ENCODE data around the gene ADNP. TPM values are rescaled to one million over a fixed set of nuclear protein-coding genes. Genes with fewer than 3 reads are reported as not detected.

ADNP gene
- total RNA-seq, 1 experiment from 2014 or later = 27.5 TPM

DNA sequence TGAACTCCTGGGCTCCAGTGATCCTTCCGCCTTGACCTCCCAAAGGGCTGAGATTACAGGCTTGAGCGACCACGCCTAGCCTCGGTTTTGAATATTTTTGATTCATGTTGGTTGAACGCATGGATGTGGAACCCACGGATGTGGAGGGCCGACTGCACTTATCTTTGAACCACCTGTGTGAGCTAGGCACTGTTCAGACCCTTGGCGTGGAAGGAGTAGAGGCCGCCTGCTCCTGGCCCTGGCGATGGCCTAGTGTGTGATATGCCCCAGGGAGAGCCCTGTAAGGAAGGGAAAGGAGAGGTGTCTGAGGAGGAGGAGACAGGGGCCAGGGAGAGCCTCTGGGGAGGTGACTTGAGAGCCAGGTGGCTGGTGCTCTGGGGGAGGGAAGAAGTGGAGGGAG is 72.1 kb downstream of the ADNP start:
- no peaks in the 10 kb centered on the region for H3K4me1 ChIP-seq (ENCODE audit: insufficient read depth, low read length)
- H3K4me2 ChIP-seq (ENCODE audit: low read length) = no peak overlapping the region
- no peaks in the 10 kb centered on the region for H3K36me3 ChIP-seq (ENCODE audit: low read depth, low read length)
- POLR2A ChIA-PET (ENCODE audit: unreplicated experiment) = no interaction called here
- no peak for TF ChIP-seq EZH2 (IDR thresholded peaks at IDR 0.05; ENCODE audit: low read length, unreplicated experiment)
- TF ChIP-seq, protein P1, sequence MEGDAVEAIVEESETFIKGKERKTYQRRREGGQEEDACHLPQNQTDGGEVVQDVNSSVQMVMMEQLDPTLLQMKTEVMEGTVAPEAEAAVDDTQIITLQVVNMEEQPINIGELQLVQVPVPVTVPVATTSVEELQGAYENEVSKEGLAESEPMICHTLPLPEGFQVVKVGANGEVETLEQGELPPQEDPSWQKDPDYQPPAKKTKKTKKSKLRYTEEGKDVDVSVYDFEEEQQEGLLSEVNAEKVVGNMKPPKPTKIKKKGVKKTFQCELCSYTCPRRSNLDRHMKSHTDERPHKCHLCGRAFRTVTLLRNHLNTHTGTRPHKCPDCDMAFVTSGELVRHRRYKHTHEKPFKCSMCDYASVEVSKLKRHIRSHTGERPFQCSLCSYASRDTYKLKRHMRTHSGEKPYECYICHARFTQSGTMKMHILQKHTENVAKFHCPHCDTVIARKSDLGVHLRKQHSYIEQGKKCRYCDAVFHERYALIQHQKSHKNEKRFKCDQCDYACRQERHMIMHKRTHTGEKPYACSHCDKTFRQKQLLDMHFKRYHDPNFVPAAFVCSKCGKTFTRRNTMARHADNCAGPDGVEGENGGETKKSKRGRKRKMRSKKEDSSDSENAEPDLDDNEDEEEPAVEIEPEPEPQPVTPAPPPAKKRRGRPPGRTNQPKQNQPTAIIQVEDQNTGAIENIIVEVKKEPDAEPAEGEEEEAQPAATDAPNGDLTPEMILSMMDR (conservative IDR thresholded peaks at IDR 0.05; ENCODE audit: low read depth, low read length) = no peak
- no peak for TF ChIP-seq EZH2phosphoT487 (IDR thresholded peaks at IDR 0.05; ENCODE audit: borderline replicate concordance, low read length)
- H3K9me2 ChIP-seq (replicated peaks; ENCODE audit: low read length) = no peaks in the 10 kb centered on the region
- no peak overlapping the region for H2AFZ ChIP-seq (ENCODE audit: low read length)
- H3K27ac ChIP-seq (ENCODE audit: low read length) = no peak overlapping the region
- no peaks in the 10 kb centered on the region for H3K79me2 ChIP-seq (ENCODE audit: low read length)
- H4K20me1 ChIP-seq (ENCODE audit: low read length) = no peaks in the 10 kb centered on the region
- intact Hi-C loops (cut with micrococcal nuclease) = no loop called here
- ATAC-seq (no peak), DNase-seq (no peak)
- BruUV-seq (replicated peaks) = no TSS peak
- no peak overlapping the region for H3K9ac ChIP-seq (ENCODE audit: low read length)
- H3K4me3 ChIP-seq (ENCODE audit: low read length) = no peak overlapping the region
- H3K27me3 ChIP-seq (ENCODE audit: low read length) = no peaks in the 10 kb centered on the region
- CTCF ChIA-PET = interaction anchor here (0.6 kb wide), 1 partner anchor 66 kb away, joined by 4 read pairs; no protein-coding TSS in a partner anchor
- no peaks in the 10 kb centered on the region for H3F3A ChIP-seq (ENCODE audit: low read length, unreplicated experiment)
- no peaks in the 10 kb centered on the region for H3K9me3 ChIP-seq (ENCODE audit: low read length)

GRCh38 chr20:50858525-50858924 is 72.7 kb downstream of the ADNP start:
- POLR2A ChIA-PET (ENCODE audit: unreplicated experiment) = no interaction called here
- no peak overlapping the region for H3K4me3 ChIP-seq (ENCODE audit: low read length)

GRCh38 chr20:50857348-50857747 is 73.9 kb downstream of the ADNP start:
- H3K27me3 ChIP-seq (ENCODE audit: low read length) = no peaks in the 10 kb centered on the region
- ATAC-seq (no peak), DNase-seq (no peak)
- no peaks in the 10 kb centered on the region for H3K36me3 ChIP-seq (ENCODE audit: low read depth, low read length)
- H3K4me1 ChIP-seq (ENCODE audit: insufficient read depth, low read length) = no peaks in the 10 kb centered on the region
- no peaks in the 10 kb centered on the region for H3K9me3 ChIP-seq (ENCODE audit: low read length)
- no peak overlapping the region for H3K9ac ChIP-seq (ENCODE audit: low read length)
- TF ChIP-seq, protein P1 (conservative IDR thresholded peaks at IDR 0.05; ENCODE audit: low read depth, low read length) = no peak
- TF ChIP-seq EZH2 (IDR thresholded peaks at IDR 0.05; ENCODE audit: low read length, unreplicated experiment) (no peak), EZH2phosphoT487 (IDR thresholded peaks at IDR 0.05; ENCODE audit: borderline replicate concordance, low read length) (no peak)
- ChIA-PET POLR2A (ENCODE audit: unreplicated experiment) (no interaction called here), CTCF (no interaction called here)
- no TSS peak for BruUV-seq (replicated peaks)
- H3K4me3 ChIP-seq (ENCODE audit: low read length) = no peak overlapping the region
- H3F3A ChIP-seq (ENCODE audit: low read length, unreplicated experiment) = no peaks in the 10 kb centered on the region
- H3K9me2 ChIP-seq (replicated peaks; ENCODE audit: low read length) = no peaks in the 10 kb centered on the region
- intact Hi-C loops (cut with micrococcal nuclease) = no loop called here
- H3K27ac ChIP-seq (ENCODE audit: low read length) = no peak overlapping the region
- H2AFZ ChIP-seq (ENCODE audit: low read length) = no peak overlapping the region
- no peaks in the 10 kb centered on the region for H3K79me2 ChIP-seq (ENCODE audit: low read length)
- H4K20me1 ChIP-seq (ENCODE audit: low read length) = no peaks in the 10 kb centered on the region
- H3K4me2 ChIP-seq (ENCODE audit: low read length) = no peak overlapping the region

More at GRCh38 chr20:50858525-50858924, 72.7 kb downstream of the ADNP start:
- H2AFZ ChIP-seq (ENCODE audit: low read length) = no peak overlapping the region
- no peak overlapping the region for H3K4me2 ChIP-seq (ENCODE audit: low read length)
- H4K20me1 ChIP-seq (ENCODE audit: low read length) = no peaks in the 10 kb centered on the region
- CTCF ChIA-PET = interaction anchor here (0.6 kb wide), 1 partner anchor 65 kb away, joined by 4 read pairs; no protein-coding TSS in a partner anchor
- DNase-seq (no peak), ATAC-seq (no peak)
- no TSS peak for BruUV-seq (replicated peaks)
- intact Hi-C loops (cut with micrococcal nuclease) = no loop called here
- H3K9ac ChIP-seq (ENCODE audit: low read length) = no peak overlapping the region
- TF ChIP-seq, protein P1 (conservative IDR thresholded peaks at IDR 0.05; ENCODE audit: low read depth, low read length) = no peak
- TF ChIP-seq EZH2 (IDR thresholded peaks at IDR 0.05; ENCODE audit: low read length, unreplicated experiment) = no peak
- no peak for TF ChIP-seq EZH2phosphoT487 (IDR thresholded peaks at IDR 0.05; ENCODE audit: borderline replicate concordance, low read length)
- H3K36me3 ChIP-seq (ENCODE audit: low read depth, low read length) = no peaks in the 10 kb centered on the region
- no peaks in the 10 kb centered on the region for H3K9me3 ChIP-seq (ENCODE audit: low read length)
- no peak overlapping the region for H3K27ac ChIP-seq (ENCODE audit: low read length)
- no peaks in the 10 kb centered on the region for H3K4me1 ChIP-seq (ENCODE audit: insufficient read depth, low read length)
- H3K27me3 ChIP-seq (ENCODE audit: low read length) = no peaks in the 10 kb centered on the region
- no peaks in the 10 kb centered on the region for H3K79me2 ChIP-seq (ENCODE audit: low read length)
- H3F3A ChIP-seq (ENCODE audit: low read length, unreplicated experiment) = no peaks in the 10 kb centered on the region
- no peaks in the 10 kb centered on the region for H3K9me2 ChIP-seq (replicated peaks; ENCODE audit: low read length)
